Lung (tissue), 12 donors: Measurements from ENCODE around the gene PUDP. TPM values are rescaled to one million over a fixed set of nuclear protein-coding genes. Genes with fewer than 3 reads are reported as not detected.
A peak's percentile ranks its signal among the peaks of the same experiment; 100 is the strongest.

Experiments used
- ATAC-seq: fragments of 200-7000 bp; cut with Tn5 transposase; one replicate; pipeline ENCODE4 v1.9.1; 2020; ENCODE audit warnings: moderate number of reproducible peaks; ENCODE audit not compliant: insufficient read depth, low FRiP score
- DNase-seq, 3 donors: peaks; one replicate each; pipeline ENCODE4 v3.0.0-alpha.2; 2013 to 2017
- H3K27ac ChIP-seq, 2 donors: one replicate each; pipeline ENCODE4 v1.5.1; 2013; ENCODE audit warnings: mild to moderate bottlenecking in 2 of 2, moderate library complexity in 2 of 2, control low read depth in 1 of 2, inconsistent platforms in 1 of 2, low read depth in 1 of 2, low read length in 1 of 2
- H3K27me3 ChIP-seq, 3 donors: one replicate each; pipeline ENCODE4 v1.5.1; 2013; ENCODE audit warnings: low read length in 2 of 3; ENCODE audit not compliant: control insufficient read depth in 3 of 3, insufficient read depth in 3 of 3
- H3K36me3 ChIP-seq, 4 donors: one replicate each; pipeline ENCODE4 v1.5.1; 2013; ENCODE audit warnings: low read length in 4 of 4, mild to moderate bottlenecking in 1 of 4, moderate library complexity in 1 of 4; ENCODE audit not compliant: control insufficient read depth in 4 of 4, insufficient read depth in 4 of 4
- H3K4me1 ChIP-seq, 5 donors: one replicate each; pipeline ENCODE4 v1.5.1; 2013; ENCODE audit warnings: low read length in 5 of 5, mild to moderate bottlenecking in 2 of 5, moderate library complexity in 1 of 5; ENCODE audit not compliant: control insufficient read depth in 5 of 5, insufficient read depth in 5 of 5
- H3K4me3 ChIP-seq: one replicate; pipeline ENCODE4 v1.5.1; 2013; ENCODE audit warnings: mild to moderate bottlenecking, control low read depth, moderate library complexity
- H3K9ac ChIP-seq, 2 donors: one replicate each; pipeline ENCODE4 v1.5.1; 2013; ENCODE audit warnings: low read length in 2 of 2, control low read depth in 1 of 2; ENCODE audit not compliant: insufficient read depth in 1 of 2
- H3K9me3 ChIP-seq, 4 donors: one replicate each; pipeline ENCODE4 v1.5.1; 2013; ENCODE audit warnings: low read length in 3 of 4, mild to moderate bottlenecking in 1 of 4, moderate library complexity in 1 of 4; ENCODE audit not compliant: control insufficient read depth in 4 of 4, insufficient read depth in 3 of 4
- CTCF ChIP-seq: IDR thresholded peaks from 2 replicates; pipeline ENCODE4 v1.5.1; 2012; ENCODE audit warnings: mild to moderate bottlenecking; ENCODE audit errors: control extremely low read depth, extremely low read depth
- WGBS, 2 donors: extraction: QIAGEN DNeasy Blood & Tissue Kit; methylation state at CpG; one replicate each; pipeline ENCODE4 v1.1.7; 2013; 5-methylcytosine and 5-hydroxymethylcytosine counted together
- polyA plus RNA-seq, 2 donors: library from polyadenylated mRNA; stranded (reverse); fragments of 200-250 nt; gene quantifications; one replicate each; pipeline ENCODE4 v1.2.1, GENCODE V29; 2013
- total RNA-seq, 2 donors: library from RNA; depleted of rRNA in 1 of 2; stranded (reverse); fragments of >200 nt in 1 of 2; gene quantifications; one replicate each; pipeline ENCODE4 v1.2.1, GENCODE V29; 2014 to 2021
- donor health status: control.
- donor health status: control.
- donor health status: Bipolar disorder and iron deficiency.
- donor health status: healthy.
- donor health status: DM: yes; HTN: yes; CAD: no.

Gene PUDP
- total and polyA plus RNA-seq, 4 donors: 12.1 to 24.5 (median 15.0) TPM

GRCh38 chrX:7115557-7115956 is 32.4 kb downstream of the PUDP start:
- DNase-seq (peak in 2 of 3 donors; percentile 26 to 55), ATAC-seq (peak; percentile 41)
- peaks cover 0 to 2% (median 0%) of the 10 kb centered on the region in 4 donors for H3K9me3 ChIP-seq
- TF ChIP-seq CTCF: no peak
- H3K27me3 ChIP-seq: peaks cover 0 to 19% (median 0%) of the 10 kb centered on the region in 3 donors
- H3K9ac ChIP-seq: no peak overlapping the region
- no peak overlapping the region for H3K4me3 ChIP-seq
- peaks cover 0 to 3% (median 0%) of the 10 kb centered on the region in 4 donors for H3K36me3 ChIP-seq
- H3K4me1 ChIP-seq: peaks cover 4 to 13% (median 8%) of the 10 kb centered on the region in 5 donors
- WGBS, 2 donors: 80 to 90% methylated on average over 6 of the region's 6 CpGs
- H3K27ac ChIP-seq: no peak overlapping the region

GRCh38 chrX:7112071-7112470 is 35.9 kb downstream of the PUDP start:
- Histone ChIP-seq H3K4me3 (no peak overlapping the region), H3K36me3 (peaks cover 0 to 3% (median 0%) of the 10 kb centered on the region in 4 donors), H3K9me3 (no peaks in the 10 kb centered on the region), H3K27me3 (peaks cover 0 to 23% (median 0%) of the 10 kb centered on the region in 3 donors), H3K9ac (no peak overlapping the region), H3K27ac (no peak overlapping the region), H3K4me1 (peaks cover 0 to 17% (median 0%) of the 10 kb centered on the region in 5 donors)
- no peak for ATAC-seq
- 97% methylated on average over 7 of the region's 7 CpGs for WGBS, 2 donors
- TF ChIP-seq CTCF: no peak
- no peak for DNase-seq

GRCh38 chrX:7111518-7111917 is 36.4 kb downstream of the PUDP start:
- Histone ChIP-seq H3K27ac (no peak overlapping the region), H3K4me3 (no peak overlapping the region), H3K27me3 (peaks cover 0 to 19% (median 0%) of the 10 kb centered on the region in 3 donors), H3K9ac (no peak overlapping the region), H3K4me1 (peaks cover 0 to 17% (median 0%) of the 10 kb centered on the region in 5 donors), H3K36me3 (peaks cover 0 to 3% (median 0%) of the 10 kb centered on the region in 4 donors), H3K9me3 (no peaks in the 10 kb centered on the region)
- WGBS, 2 donors: 99 to 100% methylated on average over 6 of the region's 6 CpGs
- ATAC-seq (no peak), DNase-seq (no peak)
- no peak for TF ChIP-seq CTCF

- Histone ChIP-seq H3K27ac (peak overlapping the region in 1 of 2 donors; percentile 0), H3K9ac (no peak overlapping the region), H3K36me3 (peaks cover 0 to 3% (median 0%) of the 10 kb centered on the region in 4 donors), H3K4me3 (no peak overlapping the region), H3K27me3 (peaks cover 0 to 17% (median 0%) of the 10 kb centered on the region in 3 donors), H3K9me3 (no peaks in the 10 kb centered on the region), H3K4me1 (peaks cover 0 to 17% (median 0%) of the 10 kb centered on the region in 5 donors)
- peak in 1 of 3 donors; percentile 15 for DNase-seq
- no peak for TF ChIP-seq CTCF
- 47 to 62% methylated on average over 3 to 5 of the region's 5 CpGs for WGBS, 2 donors
- ATAC-seq: no peak
These were observed 37.1 kb downstream of the PUDP start for GRCh38 chrX:7110821-7111276.
